HEK293 (cell line): Measurements from ENCODE around the gene FGD6.

Experiments
- CTCF ChIA-PET: fragments of 350-600 bp; formaldehyde crosslinking; extraction: SDS; loops from one replicate; lab custom pipeline; 2021; ENCODE audit warnings: antibody characterized with exemption; lab: Yijun Ruan, JAX
- POLR2A ChIA-PET: fragments of 300-600 bp; formaldehyde crosslinking; extraction: SDS; loops from one replicate; lab custom pipeline; 2020; ENCODE audit warnings: antibody characterized with exemption, inconsistent platforms; lab: Yijun Ruan, JAX
- H3K27ac ChIP-seq: fragments of 200-500 bp; sonication (Bioruptor generic); 2 replicates; pipeline ENCODE4 v1.5.1; 2014; ENCODE audit warnings: low read depth, low read length, control low read depth, inconsistent platforms; ENCODE audit errors: extremely low read depth
- H3K36me3 ChIP-seq, 2 experiments: fragments of 200-500 bp in 1 of 2; sonication (Bioruptor generic) in 1 of 2; 1 replicate in 1 of 2; 2 replicates in 1 of 2; pipeline ENCODE4 v1.5.1; 2014 to 2017; ENCODE audit warnings: inconsistent platforms in 2 of 2, low read length in 2 of 2; ENCODE audit not compliant: control insufficient read depth in 2 of 2, insufficient read depth in 1 of 2
- H3K4me1 ChIP-seq: fragments of 200-500 bp; sonication (Bioruptor generic); 2 replicates; pipeline ENCODE4 v1.5.1; 2014; ENCODE audit warnings: mild to moderate bottlenecking, low read length, inconsistent platforms; ENCODE audit not compliant: control insufficient read depth, insufficient read depth
- H3K4me3 ChIP-seq: 2 replicates; pipeline ENCODE4 v1.5.1; 2011; ENCODE audit warnings: low read depth, mild to moderate bottlenecking, control low read depth, low read length, moderate library complexity
- H3K9me3 ChIP-seq: fragments of 200-500 bp; sonication (Bioruptor generic); 2 replicates; pipeline ENCODE4 v1.5.1; 2014; ENCODE audit warnings: low read depth, low read length, inconsistent platforms; ENCODE audit not compliant: control insufficient read depth, insufficient read depth
- CTCF ChIP-seq: fragments of 450-650 bp; formaldehyde crosslinking; IDR thresholded peaks from 2 replicates; pipeline ENCODE4 v1.5.1; 2016; ENCODE audit warnings: missing biosample characterization, missing genetic modification characterization
- GLIS2 ChIP-seq: fragments of 450-650 bp; formaldehyde crosslinking; IDR thresholded peaks from 2 replicates; pipeline ENCODE4 v1.5.1; 2016; ENCODE audit warnings: missing biosample characterization, missing genetic modification characterization
- HOXC10 ChIP-seq: sonication (generic); formaldehyde crosslinking; IDR thresholded peaks from 2 replicates; pipeline ENCODE4 v1.8.1; 2023; ENCODE audit warnings: mild to moderate bottlenecking, missing genetic modification reagents
- KLF9 ChIP-seq: fragments of 450-650 bp; formaldehyde crosslinking; IDR thresholded peaks from 2 replicates; pipeline ENCODE4 v1.5.1; 2016; ENCODE audit warnings: missing biosample characterization, missing genetic modification characterization, low read depth
- MEIS1 ChIP-seq: sonication (generic); formaldehyde crosslinking; IDR thresholded peaks from 2 replicates; pipeline ENCODE4 v1.8.1; 2022; ENCODE audit warnings: missing genetic modification reagents, mild to moderate bottlenecking, borderline replicate concordance
- MZF1 ChIP-seq: fragments of 450-650 bp; formaldehyde crosslinking; IDR thresholded peaks from 2 replicates; pipeline ENCODE4 v1.5.1; 2017; ENCODE audit warnings: missing biosample characterization, missing genetic modification characterization, borderline replicate concordance
- OSR2 ChIP-seq: fragments of 450-650 bp; formaldehyde crosslinking; IDR thresholded peaks from 2 replicates; pipeline ENCODE4 v1.5.1; 2016; ENCODE audit warnings: missing biosample characterization, missing genetic modification characterization
- OVOL3 ChIP-seq: fragments of 450-650 bp; formaldehyde crosslinking; IDR thresholded peaks from 2 replicates; pipeline ENCODE4 v1.5.1; 2016; ENCODE audit warnings: missing biosample characterization, missing genetic modification characterization
- PRDM4 ChIP-seq: fragments of 450-650 bp; formaldehyde crosslinking; IDR thresholded peaks from 2 replicates; pipeline ENCODE4 v1.5.1; 2017; ENCODE audit warnings: missing biosample characterization, missing genetic modification characterization
- SP2 ChIP-seq: fragments of 450-650 bp; formaldehyde crosslinking; IDR thresholded peaks from 2 replicates; pipeline ENCODE4 v1.5.1; 2016; ENCODE audit warnings: missing biosample characterization, missing genetic modification characterization
- ZBTB48 ChIP-seq: fragments of 450-650 bp; formaldehyde crosslinking; IDR thresholded peaks from 2 replicates; pipeline ENCODE4 v1.5.1; 2016; ENCODE audit warnings: missing biosample characterization, missing genetic modification characterization
- ZBTB6 ChIP-seq: fragments of 450-650 bp; formaldehyde crosslinking; IDR thresholded peaks from 2 replicates; pipeline ENCODE4 v1.5.1; 2017; ENCODE audit warnings: missing biosample characterization, missing genetic modification characterization
- ZNF10 ChIP-seq: fragments of 450-650 bp; formaldehyde crosslinking; IDR thresholded peaks from 2 replicates; pipeline ENCODE4 v1.5.1; 2017; ENCODE audit warnings: missing biosample characterization, missing genetic modification characterization
- ZNF132 ChIP-seq: fragments of 450-650 bp; formaldehyde crosslinking; IDR thresholded peaks from 2 replicates; pipeline ENCODE4 v1.5.1; 2017; ENCODE audit warnings: missing biosample characterization, missing genetic modification characterization, borderline replicate concordance
- ZNF157 ChIP-seq: fragments of 450-650 bp; formaldehyde crosslinking; IDR thresholded peaks from 2 replicates; pipeline ENCODE4 v1.5.1; 2016; ENCODE audit warnings: missing biosample characterization, missing genetic modification characterization
- ZNF174 ChIP-seq: fragments of 450-650 bp; formaldehyde crosslinking; IDR thresholded peaks from 2 replicates; pipeline ENCODE4 v1.5.0; 2017; ENCODE audit warnings: missing biosample characterization, mild to moderate bottlenecking, missing genetic modification characterization
- ZNF175 ChIP-seq: fragments of 450-650 bp; formaldehyde crosslinking; IDR thresholded peaks from 2 replicates; pipeline ENCODE4 v1.5.1; 2016; ENCODE audit warnings: missing biosample characterization, missing genetic modification characterization
- ZNF19 ChIP-seq: fragments of 450-650 bp; formaldehyde crosslinking; IDR thresholded peaks from 2 replicates; pipeline ENCODE4; 2016; ENCODE audit warnings: missing biosample characterization, missing genetic modification characterization, low read depth
- ZNF2 ChIP-seq: fragments of 450-650 bp; formaldehyde crosslinking; IDR thresholded peaks from 2 replicates; pipeline ENCODE4 v1.5.1; 2016; ENCODE audit warnings: missing biosample characterization, missing genetic modification characterization
- ZNF223 ChIP-seq: fragments of 450-650 bp; formaldehyde crosslinking; IDR thresholded peaks from 2 replicates; pipeline ENCODE4 v1.5.1; 2016; ENCODE audit warnings: missing biosample characterization, missing genetic modification characterization
- ZNF292 ChIP-seq: fragments of 450-650 bp; formaldehyde crosslinking; IDR thresholded peaks from 2 replicates; pipeline ENCODE4 v1.5.1; 2016; ENCODE audit warnings: low read depth, missing biosample characterization, missing genetic modification characterization, borderline replicate concordance
- ZNF302 ChIP-seq: fragments of 450-650 bp; formaldehyde crosslinking; IDR thresholded peaks from 2 replicates; pipeline ENCODE4 v1.5.1; 2016; ENCODE audit warnings: missing biosample characterization, missing genetic modification characterization, low read depth
- ZNF362 ChIP-seq: fragments of 450-650 bp; formaldehyde crosslinking; IDR thresholded peaks from 2 replicates; pipeline ENCODE4 v1.5.1; 2016; ENCODE audit warnings: missing biosample characterization, missing genetic modification characterization
- ZNF488 ChIP-seq: fragments of 450-650 bp; formaldehyde crosslinking; IDR thresholded peaks from 2 replicates; pipeline ENCODE4 v1.5.1; 2016; ENCODE audit warnings: missing biosample characterization, missing genetic modification characterization
- ZNF529 ChIP-seq: fragments of 450-650 bp; formaldehyde crosslinking; IDR thresholded peaks from 2 replicates; pipeline ENCODE4 v1.5.1; 2017; ENCODE audit warnings: missing genetic modification characterization, missing biosample characterization; ENCODE audit not compliant: insufficient replicate concordance
- ZNF558 ChIP-seq: fragments of 450-650 bp; formaldehyde crosslinking; IDR thresholded peaks from 2 replicates; pipeline ENCODE4 v1.5.1; 2016; ENCODE audit warnings: missing biosample characterization, missing genetic modification characterization
- ZNF580 ChIP-seq: fragments of 450-650 bp; formaldehyde crosslinking; IDR thresholded peaks from 2 replicates; pipeline ENCODE4 v1.5.1; 2016; ENCODE audit warnings: missing biosample characterization, missing genetic modification characterization
- ZNF610 ChIP-seq: fragments of 450-650 bp; formaldehyde crosslinking; IDR thresholded peaks from 2 replicates; pipeline ENCODE4 v1.5.1; 2016; ENCODE audit warnings: missing biosample characterization, missing genetic modification characterization, borderline replicate concordance
- ZNF654 ChIP-seq: fragments of 450-650 bp; formaldehyde crosslinking; IDR thresholded peaks from 2 replicates; pipeline ENCODE4 v1.5.1; 2016; ENCODE audit warnings: low read depth, missing biosample characterization, missing genetic modification characterization
- ZNF660 ChIP-seq: fragments of 450-650 bp; IDR thresholded peaks from 2 replicates; pipeline ENCODE4 v1.5.1; 2018; ENCODE audit warnings: missing biosample characterization, mild to moderate bottlenecking, missing genetic modification characterization
- ZNF677 ChIP-seq: fragments of 450-650 bp; IDR thresholded peaks from 2 replicates; pipeline ENCODE4 v1.5.0; 2018; ENCODE audit warnings: missing biosample characterization, mild to moderate bottlenecking, missing genetic modification characterization, moderate library complexity
- ZNF785 ChIP-seq: fragments of 450-650 bp; formaldehyde crosslinking; IDR thresholded peaks from 2 replicates; pipeline ENCODE4 v1.5.1; 2016; ENCODE audit warnings: missing biosample characterization, missing genetic modification characterization
- ZNF792 ChIP-seq: fragments of 450-650 bp; formaldehyde crosslinking; IDR thresholded peaks from 2 replicates; pipeline ENCODE4 v1.5.1; 2016; ENCODE audit warnings: missing biosample characterization, missing genetic modification characterization

The FGD6 gene

GRCh38 chr12:95117178-95117599 lies 100.1 kb downstream of the FGD6 start:
- Histone ChIP-seq H3K4me1 (no peaks in the 10 kb centered on the region), H3K4me3 (no peak overlapping the region), H3K9me3 (no peaks in the 10 kb centered on the region), H3K27ac (no peak overlapping the region), H3K36me3 (no peaks in the 10 kb centered on the region; a peak in 1 of 3 replicates)
- POLR2A ChIA-PET, result interaction anchor here (1.0 to 1.5 kb wide), 2 partner anchors 100 to 417 kb away, joined by 3 to 4 read pairs; partner anchors contain the start of genes FGD6 and VEZT
- CTCF ChIA-PET, result interaction anchor here (0.6 to 3.9 kb wide), 18 partner anchors 13 to 462 kb away, joined by 3 to 54 read pairs (median 4); partner anchors contain the start of genes FGD6, NR2C1 and VEZT
- peak; percentile 83 for TF ChIP-seq ZNF362 (tag by site-specific recombination)
- no peak for TF ChIP-seq GLIS2
- TF ChIP-seq ZNF558, result no peak
- TF ChIP-seq ZNF19 (tag by site-specific recombination), result no peak
- TF ChIP-seq OSR2 (tag by site-specific recombination), result no peak
- no peak for TF ChIP-seq ZNF785 (tag by site-specific recombination)
- TF ChIP-seq ZNF132, result no peak
- no peak for TF ChIP-seq OVOL3
- no peak for TF ChIP-seq ZNF677
- no peak for TF ChIP-seq HOXC10 (CRISPR knock-in tag)
- 0 out of 2 replicates have a peak, but pooled peaks have one; percentile 36 for TF ChIP-seq ZNF660 (tag by site-specific recombination)
- TF ChIP-seq ZNF175 (tag by site-specific recombination), result no peak
- no peak for TF ChIP-seq ZNF580
- TF ChIP-seq CTCF (tag by site-specific recombination), result peak; percentile 53
- peak; percentile 10; the same call in 1 of the 2 replicates for TF ChIP-seq ZBTB6
- TF ChIP-seq MEIS1, result no peak
- peak; percentile 53 for TF ChIP-seq ZNF2
- TF ChIP-seq ZNF654 (tag by site-specific recombination), result peak; percentile 87
- TF ChIP-seq ZNF292, result no peak
- no peak for TF ChIP-seq ZNF223 (tag by site-specific recombination)
- TF ChIP-seq PRDM4 (tag by site-specific recombination), result no peak
- no peak for TF ChIP-seq ZNF174 (tag by site-specific recombination)
- no peak for TF ChIP-seq ZNF792 (tag by site-specific recombination)
- no peak for TF ChIP-seq ZNF610 (tag by site-specific recombination)
- no peak for TF ChIP-seq MZF1 (tag by site-specific recombination)
- no peak for TF ChIP-seq ZNF302 (tag by site-specific recombination)
- TF ChIP-seq ZNF488 (tag by site-specific recombination), result no peak
- no peak for TF ChIP-seq ZNF157
- TF ChIP-seq ZNF529 (tag by site-specific recombination), result no peak
- no peak for TF ChIP-seq ZBTB48
- peak; percentile 39; the same call in 1 of the 2 replicates for TF ChIP-seq ZNF10 (tag by site-specific recombination)
- TF ChIP-seq SP2 (tag by site-specific recombination), result no peak
- no peak for TF ChIP-seq KLF9 (tag by site-specific recombination)
